SK-N-SH (cell line): ENCODE measurements around the gene PRR15L.

Source experiments
- CHD2 ChIP-seq: fragments of 150-350 bp; IDR thresholded peaks from 2 replicates; pipeline ENCODE4 v1.6.1; 2018; ENCODE audit warnings: low read length; ENCODE audit not compliant: partially characterized antibody
- CTCF ChIP-seq: fragments of 200-600 bp; sonication (generic); IDR thresholded peaks from 2 replicates; pipeline ENCODE4 v1.6.1; 2017; ENCODE audit warnings: antibody characterized with exemption, mild to moderate bottlenecking, moderate library complexity
- EP300 ChIP-seq, 2 experiments: IDR thresholded peaks; 2 replicates each; pipeline versions ENCODE4 v1.4.0 to v1.6.1; 2012; ENCODE audit warnings: borderline replicate concordance in 1 of 2, low read depth in 1 of 2, low read length in 1 of 2
- GABPA ChIP-seq: IDR thresholded peaks from 2 replicates; pipeline ENCODE4 v1.4.0; 2012; ENCODE audit warnings: low read depth, mild to moderate bottlenecking
- GATA2 ChIP-seq: sonication (generic); formaldehyde crosslinking; IDR thresholded peaks from 2 replicates; pipeline ENCODE4 v1.5.0; 2020; ENCODE audit warnings: mild to moderate bottlenecking, missing genetic modification reagents
- MEF2A ChIP-seq: IDR thresholded peaks from 2 replicates; pipeline ENCODE4 v1.4.0; 2012; ENCODE audit warnings: low read depth, borderline replicate concordance
- POLR2AphosphoS5 ChIP-seq: IDR thresholded peaks from 2 replicates; pipeline ENCODE4 v1.6.1; 2012; ENCODE audit warnings: low read depth, low read length
- RAD21 ChIP-seq: IDR thresholded peaks from 2 replicates; pipeline ENCODE4 v1.6.1; 2012; ENCODE audit warnings: mild to moderate bottlenecking, low read length
- REST ChIP-seq: IDR thresholded peaks from 2 replicates; pipeline ENCODE4 v1.6.1; 2012; ENCODE audit warnings: mild to moderate bottlenecking, low read depth, low read length, moderate library complexity
- RFX5 ChIP-seq: IDR thresholded peaks from 2 replicates; pipeline ENCODE4 v1.6.1; 2012; ENCODE audit warnings: mild to moderate bottlenecking, improper control_type of control experiment, low read length
- SIN3A ChIP-seq: IDR thresholded peaks from 2 replicates; pipeline ENCODE4 v1.6.1; 2012; ENCODE audit warnings: low read depth, mild to moderate bottlenecking, low read length, moderate library complexity, borderline replicate concordance
- USF1 ChIP-seq: IDR thresholded peaks from 2 replicates; pipeline ENCODE4 v1.4.0; 2012; ENCODE audit warnings: low read depth, borderline replicate concordance
- TF ChIP-seq, protein P1 (sequence below): IDR thresholded peaks from 2 replicates; pipeline ENCODE4 v1.4.0; 2012; ENCODE audit warnings: low read depth, borderline replicate concordance
- TF ChIP-seq, protein P2 (sequence below): IDR thresholded peaks from 2 replicates; pipeline ENCODE4 v1.4.0; 2012; ENCODE audit warnings: low read depth

DNA sequence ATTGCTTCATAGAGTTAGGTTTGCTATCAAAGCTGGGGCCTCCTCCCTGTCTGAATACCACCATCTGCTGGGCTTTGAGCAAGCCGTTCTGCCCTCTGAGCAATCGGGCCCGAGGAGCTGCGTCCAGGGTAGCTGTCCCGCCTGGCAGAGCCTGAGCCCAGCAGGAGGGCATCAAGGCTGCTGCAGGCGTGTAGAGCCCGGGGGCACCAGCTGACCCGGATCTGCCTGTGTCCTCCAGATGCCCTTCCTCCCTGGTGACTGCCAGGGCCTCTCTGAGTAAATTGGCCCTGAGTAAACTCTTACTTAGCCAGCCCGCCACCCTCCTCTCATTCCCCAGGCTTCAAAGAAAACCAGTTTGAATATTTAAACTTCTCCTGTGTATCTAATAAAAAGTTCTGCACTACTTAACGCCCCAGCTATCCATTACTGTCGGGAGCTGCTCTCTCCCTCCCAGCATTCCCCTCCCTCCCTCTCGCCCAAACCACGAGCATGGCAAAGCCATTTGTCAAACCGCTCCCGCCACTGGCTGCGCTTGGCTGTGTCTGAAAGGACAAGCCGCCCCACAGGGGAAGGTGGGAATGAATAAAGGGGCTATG, 29.7 kb upstream of the PRR15L start:
- TF ChIP-seq CTCF (no peak), MEF2A (no peak), USF1 (no peak), RAD21 (peak; percentile 48), GATA2 (CRISPR knock-in tag) (no peak), POLR2AphosphoS5 (no peak), GABPA (0 out of 2 replicates have a peak, but pooled peaks have one; percentile 29), SIN3A (no peak), CHD2 (peak; percentile 66), REST (no peak), EP300 (IDR thresholded peaks at IDR 0.05; ENCODE audit: borderline replicate concordance in 1 of 2, low read depth in 1 of 2, low read length in 1 of 2) (peak in 1 of 2 experiments; percentile 85; a peak in 2 of 4 replicates), RFX5 (no peak)
- TF ChIP-seq, protein P1, sequence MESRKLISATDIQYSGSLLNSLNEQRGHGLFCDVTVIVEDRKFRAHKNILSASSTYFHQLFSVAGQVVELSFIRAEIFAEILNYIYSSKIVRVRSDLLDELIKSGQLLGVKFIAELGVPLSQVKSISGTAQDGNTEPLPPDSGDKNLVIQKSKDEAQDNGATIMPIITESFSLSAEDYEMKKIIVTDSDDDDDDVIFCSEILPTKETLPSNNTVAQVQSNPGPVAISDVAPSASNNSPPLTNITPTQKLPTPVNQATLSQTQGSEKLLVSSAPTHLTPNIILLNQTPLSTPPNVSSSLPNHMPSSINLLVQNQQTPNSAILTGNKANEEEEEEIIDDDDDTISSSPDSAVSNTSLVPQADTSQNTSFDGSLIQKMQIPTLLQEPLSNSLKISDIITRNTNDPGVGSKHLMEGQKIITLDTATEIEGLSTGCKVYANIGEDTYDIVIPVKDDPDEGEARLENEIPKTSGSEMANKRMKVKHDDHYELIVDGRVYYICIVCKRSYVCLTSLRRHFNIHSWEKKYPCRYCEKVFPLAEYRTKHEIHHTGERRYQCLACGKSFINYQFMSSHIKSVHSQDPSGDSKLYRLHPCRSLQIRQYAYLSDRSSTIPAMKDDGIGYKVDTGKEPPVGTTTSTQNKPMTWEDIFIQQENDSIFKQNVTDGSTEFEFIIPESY: no peak
- TF ChIP-seq, protein P2, sequence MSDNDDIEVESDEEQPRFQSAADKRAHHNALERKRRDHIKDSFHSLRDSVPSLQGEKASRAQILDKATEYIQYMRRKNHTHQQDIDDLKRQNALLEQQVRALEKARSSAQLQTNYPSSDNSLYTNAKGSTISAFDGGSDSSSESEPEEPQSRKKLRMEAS: no peak
